ENCODE results near the gene HOXD8.

The HOXD8 gene

DNA sequence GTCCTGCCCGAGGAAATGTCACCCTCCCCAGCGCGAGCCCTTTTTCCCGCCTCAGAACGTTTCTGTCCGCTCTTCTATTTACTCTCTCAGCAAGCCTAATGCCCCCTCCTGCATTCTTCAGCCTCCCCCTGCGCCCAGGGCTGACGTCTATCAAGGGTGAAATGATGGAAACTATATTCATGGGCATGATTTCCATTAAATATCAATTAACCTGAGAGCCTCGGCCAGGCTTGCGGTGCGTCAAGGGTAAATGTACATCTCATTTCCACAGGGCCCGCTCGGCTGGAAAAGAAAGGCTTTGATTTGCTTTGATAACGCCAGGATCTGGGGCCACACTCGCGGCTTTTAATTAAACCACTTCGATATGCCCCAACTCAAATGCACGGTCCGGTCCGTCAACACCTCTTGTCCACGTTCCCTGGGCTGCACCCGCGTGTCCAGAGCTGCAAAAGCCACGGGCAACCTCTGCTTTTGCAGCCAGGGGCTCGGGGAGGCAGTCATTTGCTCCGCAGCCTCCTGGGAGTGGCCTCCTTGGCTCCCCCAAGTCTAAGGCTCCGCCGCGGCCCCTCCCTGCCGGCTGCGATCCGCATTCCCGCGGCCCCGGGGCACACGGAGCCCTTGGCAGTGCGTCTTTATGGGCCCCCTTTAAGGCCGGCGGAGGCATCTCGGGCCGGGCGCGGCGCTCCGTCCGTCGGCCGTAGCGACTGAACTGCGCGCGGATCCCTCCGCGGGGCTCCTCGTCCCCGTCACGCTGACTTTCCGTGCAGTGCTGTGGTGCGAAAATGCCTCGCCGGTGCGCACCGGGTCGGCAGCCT, at the start of gene HOXD8:
HOXD8 (plus strand) TSS at position 724 of the 815 bp plus-strand sequence. CDS start 662 bp downstream, outside the sequence.
- peak; percentile 66 for DNase-seq

DNA sequence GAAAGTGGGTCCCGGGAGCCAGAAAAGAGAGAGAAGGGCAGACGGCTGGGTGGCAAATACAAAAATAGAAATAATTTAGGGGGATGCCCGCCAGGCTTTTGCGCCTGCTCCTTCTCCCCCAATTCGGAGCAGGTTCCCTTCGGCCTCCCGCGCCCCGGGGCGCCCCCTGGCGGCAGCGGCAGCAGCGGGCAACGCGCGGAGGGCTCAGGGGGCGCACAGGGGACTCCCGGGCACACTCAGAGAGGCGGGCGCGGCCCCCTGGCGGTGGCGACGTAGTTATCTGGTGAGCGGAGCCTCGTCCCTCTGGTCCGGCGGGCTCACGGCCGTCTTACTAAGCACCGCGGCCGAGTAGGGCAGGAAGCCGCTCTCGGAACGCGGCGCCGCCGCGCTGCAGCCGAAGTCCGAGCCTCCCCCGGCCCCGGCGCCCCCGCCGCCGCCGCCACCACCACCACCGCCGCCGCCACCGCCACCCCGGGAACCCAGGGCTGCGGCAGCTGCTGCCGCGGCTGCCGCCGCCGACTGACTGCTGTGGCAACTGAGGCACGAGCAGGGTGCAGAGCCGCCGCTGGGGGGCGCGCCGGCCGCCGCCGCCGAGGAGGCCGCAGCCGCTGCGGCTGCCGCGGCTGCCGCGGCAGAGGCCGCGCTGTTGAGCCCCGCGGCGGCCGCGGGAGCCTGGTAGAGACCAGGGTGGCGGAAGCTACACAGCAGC, 49.5 kb upstream of the HOXD8 start:
- peak; percentile 60 for DNase-seq

DNA sequence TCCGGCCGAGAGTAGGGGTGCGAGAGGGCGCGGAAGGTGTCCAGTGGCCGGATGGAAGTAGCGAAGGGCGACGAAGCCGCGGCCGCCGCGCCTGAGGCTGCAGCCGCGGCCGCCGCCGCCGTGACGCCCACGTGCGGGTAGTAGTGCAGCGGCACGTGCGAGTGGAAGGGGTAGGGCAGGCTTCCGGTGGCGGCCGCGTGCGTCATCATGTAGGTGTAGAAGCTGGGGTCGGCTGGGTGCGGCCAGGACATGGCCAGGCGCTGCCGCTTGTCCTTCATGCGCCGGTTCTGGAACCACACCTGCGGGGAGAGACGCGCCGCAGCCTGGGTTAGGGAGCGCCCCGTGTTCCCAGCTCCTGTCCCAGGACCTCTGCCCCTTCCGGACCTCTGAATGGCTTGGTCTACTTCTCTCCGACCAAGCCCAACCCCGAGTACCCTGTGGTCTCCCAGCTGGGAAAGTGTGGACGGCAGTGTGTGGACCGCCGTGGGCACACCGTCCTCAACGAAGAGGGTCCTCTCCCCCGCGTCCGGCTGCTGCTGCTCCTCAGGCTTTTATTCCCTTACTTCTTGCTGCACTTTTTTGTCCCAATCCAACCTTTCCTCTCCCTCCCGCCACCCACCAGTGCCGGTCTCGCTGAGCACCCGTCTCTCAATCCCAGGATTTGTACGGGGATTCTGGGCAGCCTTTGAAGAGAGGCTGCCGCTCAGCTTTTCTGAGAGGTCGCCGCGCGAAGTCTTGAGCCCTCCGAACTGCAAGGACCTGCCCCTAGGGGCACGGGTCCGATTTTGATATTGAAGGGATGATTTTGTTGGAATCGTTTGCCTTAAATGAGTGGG, 48.7 kb upstream of the HOXD8 start:
- DNase-seq = peak; percentile 58

DNA sequence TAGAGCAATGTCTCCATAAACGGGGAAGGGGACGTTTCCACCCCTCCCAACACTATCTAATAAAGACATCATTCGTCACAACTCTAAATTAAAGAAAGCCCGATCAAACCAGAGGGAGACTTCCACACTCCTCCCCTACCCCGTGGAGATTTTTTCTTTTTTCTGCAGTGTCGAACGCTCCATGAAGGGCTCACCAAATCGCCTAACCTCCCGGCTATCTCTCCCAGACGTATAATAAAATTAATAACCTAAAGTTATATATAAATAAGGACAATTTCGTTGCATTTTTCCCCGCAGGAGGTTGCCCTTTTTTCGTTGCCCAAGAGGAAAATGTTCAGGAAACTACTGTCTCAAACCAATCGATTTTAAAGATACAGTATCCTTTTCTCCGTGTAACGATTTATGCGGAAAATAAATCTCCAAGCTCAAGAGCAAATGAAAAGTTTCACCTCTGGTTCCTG, 48.1 kb upstream of the HOXD8 start:
- no peak for DNase-seq

DNA sequence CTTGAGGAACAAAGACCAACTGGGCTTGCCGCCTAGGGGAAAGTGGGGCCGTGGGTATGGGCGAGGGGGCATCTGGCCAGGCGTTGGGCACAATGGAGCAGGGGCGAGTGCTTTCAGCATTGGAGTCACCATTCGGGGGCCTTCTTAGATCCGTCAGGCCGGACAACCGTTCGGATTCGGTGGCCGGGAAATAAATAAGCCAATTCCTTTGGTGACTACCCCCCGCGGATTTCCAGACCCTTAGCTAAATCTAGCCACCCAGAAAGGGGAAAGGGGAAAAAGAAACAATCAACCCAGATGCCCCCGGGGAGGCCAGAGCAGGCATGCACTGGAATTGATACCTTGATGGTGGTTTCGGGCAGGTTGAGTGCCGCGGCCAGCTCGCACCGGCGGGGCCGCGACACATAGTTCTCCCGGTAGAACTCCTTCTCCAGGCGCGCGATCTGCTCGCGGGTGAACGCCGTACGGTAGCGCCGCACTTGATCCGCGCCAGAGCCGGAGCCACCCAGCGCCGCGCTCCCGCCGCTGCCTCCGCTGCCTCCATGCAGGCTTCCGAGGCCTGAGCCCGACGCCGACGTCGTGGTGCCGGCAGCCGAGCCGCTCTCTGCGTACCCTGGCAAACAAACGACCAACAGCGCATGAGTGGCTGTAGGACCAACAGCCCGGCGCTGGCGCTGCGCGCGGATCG, 47.5 kb upstream of the HOXD8 start:
- DNase-seq = peak; percentile 57

DNA sequence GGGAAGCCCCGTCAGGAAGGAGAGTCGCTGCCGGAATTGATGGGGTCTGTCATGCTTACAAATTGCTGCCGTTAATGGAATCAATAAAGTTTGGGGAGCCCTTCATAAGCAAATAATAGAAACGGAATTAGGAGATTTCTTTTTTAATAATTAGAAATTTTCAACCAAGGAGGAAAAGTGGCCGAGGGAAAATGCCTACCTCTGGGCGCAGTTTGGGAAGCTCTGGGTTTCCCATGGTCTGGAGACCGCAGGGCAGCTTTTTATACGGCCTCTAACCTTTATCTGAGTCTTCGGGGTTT, 47.0 kb upstream of the HOXD8 start:
- no peak for DNase-seq

DNA sequence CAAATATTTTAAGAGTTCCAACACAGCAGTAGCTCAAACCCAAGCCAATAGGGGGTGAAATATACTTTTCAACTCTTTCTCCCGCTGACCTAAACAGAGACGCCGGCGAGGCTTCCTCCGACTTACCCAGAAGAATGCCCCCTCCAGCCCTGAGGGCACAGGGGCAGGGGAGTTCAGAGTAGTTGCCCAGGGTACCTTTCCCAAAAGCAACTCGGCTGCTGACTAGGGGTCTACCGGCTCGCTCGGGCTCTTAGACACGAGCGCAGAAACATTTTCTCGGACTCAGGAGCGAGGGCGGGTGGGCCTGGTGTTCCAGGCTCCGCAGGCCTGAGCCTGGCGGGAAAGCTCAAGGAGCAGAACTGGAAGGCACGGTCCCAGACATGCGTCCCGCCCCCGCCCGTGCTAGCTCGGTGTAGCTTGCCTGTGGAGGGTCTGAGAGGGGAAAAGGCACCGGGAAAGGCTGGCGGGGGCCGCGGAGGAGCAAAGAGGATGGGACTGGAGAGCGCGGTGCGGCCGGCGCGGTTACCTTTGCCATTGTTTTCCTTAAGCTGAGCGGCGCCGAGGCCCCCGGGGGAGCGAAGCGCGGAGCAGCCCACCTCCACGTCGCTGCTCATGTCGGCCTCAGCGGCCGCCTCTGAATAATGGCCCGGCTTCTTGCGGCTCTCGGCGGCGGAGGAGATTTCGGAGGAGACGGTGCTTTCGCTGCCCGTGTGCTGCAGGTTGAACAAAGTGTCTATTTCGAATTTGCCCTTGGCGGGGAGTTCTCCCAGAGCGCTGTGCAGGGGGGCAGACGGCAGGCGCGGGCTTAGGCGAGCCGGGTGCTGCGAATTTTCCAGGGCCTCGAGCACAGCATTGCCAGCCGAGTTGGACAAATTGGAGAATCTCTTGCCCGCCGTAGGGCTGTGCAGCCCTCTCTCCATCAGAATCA, 46.4 kb upstream of the HOXD8 start:
- no peak for DNase-seq

DNA sequence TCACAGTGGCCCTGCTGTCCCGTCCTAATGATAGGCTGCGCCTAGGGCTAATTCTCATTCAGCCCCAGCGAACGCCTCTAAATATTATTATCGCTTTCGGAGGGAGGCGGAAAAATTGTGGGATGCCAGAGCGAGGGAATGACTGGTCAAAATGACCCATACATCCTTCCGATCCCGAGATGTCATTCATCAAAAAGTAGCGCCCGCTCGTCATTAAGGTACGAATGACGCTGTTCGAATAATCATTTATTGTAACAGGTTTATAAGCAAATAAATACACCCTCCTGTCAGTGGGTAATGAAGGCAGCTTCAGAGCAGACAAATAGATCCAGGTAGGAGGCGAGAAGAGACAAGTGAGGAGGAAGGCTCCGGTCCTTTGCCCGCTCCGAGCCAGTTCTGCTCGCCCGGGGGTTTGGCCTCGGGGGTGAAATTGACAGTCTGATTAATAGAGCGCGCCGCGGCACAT, 45.7 kb upstream of the HOXD8 start, which contains the start of gene EVX2:
EVX2 (minus strand) TSS at position 167 of the 466 bp plus-strand sequence. CDS start 186 bp downstream, outside the sequence.
- DNase-seq = no peak

DNA sequence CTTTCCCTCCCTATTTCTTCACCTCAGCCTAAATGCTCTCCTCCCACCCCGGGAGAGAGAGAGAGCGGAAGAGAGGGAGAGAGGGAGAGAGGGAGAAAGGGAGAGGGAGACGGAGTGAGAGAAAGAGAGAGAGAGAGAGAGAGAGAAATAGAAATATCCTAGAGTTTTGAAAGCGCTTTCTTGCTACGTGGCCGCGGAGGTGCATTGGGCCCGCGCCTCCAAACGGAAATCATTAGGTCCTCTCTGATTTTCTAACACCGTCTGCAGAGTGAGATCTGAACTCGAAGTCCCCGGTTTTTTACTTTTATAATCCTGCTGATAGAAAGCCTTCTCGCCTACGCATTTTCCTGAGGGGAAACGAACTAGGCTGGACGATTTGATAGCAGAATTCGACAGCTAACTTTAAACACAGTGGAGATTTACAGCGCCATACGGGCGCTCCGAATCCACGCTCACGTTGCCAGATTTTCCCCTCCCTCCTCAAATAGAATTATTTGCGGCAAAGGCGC, 44.8 kb upstream of the HOXD8 start:
- no peak for DNase-seq

DNA sequence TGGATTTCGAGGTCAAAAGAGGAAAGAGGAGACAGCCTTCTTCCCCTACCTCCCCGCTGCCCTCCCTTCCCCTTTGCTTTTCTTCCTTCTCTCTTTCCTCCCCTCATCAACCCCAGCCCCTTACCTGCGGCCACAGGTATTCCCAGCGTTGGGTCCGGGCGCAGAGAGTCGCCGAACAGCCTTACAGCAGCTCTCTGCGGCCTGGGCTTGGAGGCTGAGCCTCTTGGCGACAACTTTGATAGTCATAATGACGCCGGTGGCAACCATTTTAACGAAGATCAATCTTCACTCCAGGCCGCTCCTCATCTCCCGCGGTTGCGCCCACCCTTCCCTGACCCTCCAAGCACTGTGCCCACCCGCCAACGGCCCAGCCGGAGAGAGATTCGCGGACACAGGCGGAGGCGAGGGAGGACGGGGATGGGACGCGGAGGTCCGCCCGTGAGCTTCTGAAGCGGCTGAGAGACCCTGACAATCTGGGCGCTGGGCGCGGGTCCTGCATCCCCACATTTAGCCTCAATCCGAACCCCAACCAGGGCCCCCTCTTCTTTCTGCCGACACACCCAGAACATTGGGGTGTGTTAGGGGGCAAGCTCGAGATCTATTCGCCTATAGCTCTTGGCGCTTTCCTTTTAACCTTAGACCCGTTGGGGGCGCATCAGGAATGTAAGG, 44.3 kb upstream of the HOXD8 start:
- DNase-seq = peak; percentile 55

DNA sequence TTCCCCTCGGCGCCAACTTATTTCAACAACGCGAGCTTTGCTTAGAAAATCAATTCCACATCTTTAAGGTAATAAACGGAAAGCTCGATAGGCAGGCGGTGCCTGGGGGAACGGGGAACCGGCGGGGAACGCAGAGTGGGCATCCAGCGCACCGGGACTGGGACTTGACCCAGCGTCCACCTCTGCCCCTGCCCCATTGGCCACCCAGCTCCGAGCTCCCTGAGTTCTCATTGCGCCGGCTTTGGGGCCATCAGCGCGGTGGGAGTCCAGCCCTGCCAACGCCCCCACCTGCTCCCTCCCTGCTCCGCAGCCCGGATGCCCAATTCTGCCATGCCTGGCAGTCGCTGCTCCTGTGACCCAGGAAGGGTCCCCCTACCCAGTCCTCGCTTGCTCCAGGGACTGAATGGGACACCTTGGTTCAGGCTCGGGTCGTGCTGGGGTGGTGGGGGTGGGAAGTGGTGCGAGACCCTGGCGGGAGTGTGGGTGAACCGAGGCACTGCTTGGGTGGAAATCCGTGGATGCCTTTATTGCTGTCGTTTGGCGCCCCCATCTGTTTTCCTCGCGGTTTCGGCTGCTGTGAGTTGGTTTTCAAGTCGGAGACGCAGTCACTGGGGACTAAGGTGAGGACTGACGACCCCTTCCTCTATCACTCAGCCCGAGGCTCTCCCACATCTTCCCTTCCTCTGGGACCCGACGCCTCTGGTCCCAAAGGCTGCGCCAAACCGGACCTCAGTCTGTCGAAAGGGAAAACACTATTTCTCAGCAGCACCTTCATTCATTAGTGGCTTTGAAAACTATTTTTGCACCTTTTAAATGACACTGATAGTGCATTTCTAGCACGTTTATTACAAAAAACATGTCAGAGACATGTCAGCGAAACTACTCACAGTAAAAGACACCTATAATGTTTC, 43.4 kb upstream of the HOXD8 start:
- peak; percentile 52 for DNase-seq

DNA sequence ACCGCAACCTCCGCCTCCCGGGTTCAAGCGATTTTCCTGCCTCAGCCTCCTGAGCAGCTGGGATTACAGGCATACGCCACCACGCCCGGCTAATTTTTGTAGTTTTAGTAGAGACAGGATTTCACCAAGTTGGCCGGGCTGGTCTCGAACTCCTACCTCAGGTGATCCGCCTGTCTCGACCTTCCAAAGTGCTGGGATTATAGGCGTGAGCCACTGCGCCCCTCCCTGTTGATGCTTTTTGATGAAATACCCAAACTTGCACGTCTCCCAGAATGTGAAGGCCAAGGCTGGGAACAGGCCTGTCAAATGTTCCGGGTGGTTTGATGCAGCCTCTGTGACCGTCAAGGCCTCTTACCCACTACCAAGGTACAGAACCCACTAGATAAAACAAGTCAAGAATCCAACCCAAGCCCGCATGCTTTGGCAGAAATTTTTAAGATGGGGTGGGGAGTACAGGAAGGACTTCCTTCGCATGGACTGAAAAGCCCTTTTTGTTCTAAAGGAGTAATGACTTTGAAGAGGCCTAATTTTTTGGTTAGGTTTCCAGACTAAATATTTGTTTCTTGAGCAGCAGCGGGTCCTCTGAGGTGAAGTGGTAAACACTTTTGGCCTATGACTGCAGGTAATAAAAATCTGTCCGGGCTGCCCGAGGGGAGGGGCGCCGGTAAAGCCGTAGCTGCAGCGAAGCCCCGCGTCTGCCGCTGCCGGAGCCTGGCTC, 42.0 kb upstream of the HOXD8 start:
- no peak for DNase-seq

DNA sequence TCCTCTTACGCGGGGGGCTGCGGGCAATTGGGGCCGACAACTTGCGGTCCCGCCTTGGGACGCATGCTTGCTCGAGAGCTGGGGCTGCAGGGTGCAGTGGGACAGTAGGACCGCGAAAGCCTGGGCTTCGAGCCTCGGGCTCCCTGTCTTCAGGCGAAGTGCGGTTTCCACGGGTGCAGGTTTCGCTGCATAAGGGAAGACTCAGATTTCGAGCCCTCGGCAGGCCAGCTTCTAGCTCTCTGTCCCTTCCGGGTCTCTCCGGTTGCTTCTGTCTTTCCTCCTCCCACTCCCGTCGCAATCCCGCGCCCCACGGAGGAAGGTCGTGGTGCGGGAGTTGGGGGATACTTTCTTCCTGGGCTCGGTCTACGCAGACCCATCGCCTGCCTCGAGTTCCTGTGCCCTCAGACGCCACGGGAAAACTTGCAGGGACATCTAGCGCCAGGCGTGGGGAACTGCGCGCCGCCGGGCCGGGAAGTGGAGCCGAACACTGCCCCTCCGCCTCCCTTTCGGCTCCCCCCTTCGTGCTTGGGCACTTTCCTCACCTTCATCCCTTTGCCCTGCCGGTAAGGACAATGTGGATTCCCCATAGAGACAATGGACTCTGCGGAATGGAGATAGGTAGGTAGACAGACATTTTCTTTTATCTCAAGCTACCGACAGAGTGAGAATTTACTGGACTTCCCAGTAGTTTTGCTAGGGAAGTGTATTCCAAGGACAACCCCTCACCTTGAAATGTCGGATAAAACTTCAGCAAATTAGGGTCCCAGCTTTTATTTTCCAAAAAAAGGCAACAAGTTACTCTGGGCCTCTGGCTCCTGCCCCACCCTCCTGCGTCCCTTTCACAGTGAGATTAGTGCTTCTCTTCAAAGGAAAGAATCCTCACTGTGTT, 41.2 kb upstream of the HOXD8 start:
- peak; percentile 63 for DNase-seq

DNA sequence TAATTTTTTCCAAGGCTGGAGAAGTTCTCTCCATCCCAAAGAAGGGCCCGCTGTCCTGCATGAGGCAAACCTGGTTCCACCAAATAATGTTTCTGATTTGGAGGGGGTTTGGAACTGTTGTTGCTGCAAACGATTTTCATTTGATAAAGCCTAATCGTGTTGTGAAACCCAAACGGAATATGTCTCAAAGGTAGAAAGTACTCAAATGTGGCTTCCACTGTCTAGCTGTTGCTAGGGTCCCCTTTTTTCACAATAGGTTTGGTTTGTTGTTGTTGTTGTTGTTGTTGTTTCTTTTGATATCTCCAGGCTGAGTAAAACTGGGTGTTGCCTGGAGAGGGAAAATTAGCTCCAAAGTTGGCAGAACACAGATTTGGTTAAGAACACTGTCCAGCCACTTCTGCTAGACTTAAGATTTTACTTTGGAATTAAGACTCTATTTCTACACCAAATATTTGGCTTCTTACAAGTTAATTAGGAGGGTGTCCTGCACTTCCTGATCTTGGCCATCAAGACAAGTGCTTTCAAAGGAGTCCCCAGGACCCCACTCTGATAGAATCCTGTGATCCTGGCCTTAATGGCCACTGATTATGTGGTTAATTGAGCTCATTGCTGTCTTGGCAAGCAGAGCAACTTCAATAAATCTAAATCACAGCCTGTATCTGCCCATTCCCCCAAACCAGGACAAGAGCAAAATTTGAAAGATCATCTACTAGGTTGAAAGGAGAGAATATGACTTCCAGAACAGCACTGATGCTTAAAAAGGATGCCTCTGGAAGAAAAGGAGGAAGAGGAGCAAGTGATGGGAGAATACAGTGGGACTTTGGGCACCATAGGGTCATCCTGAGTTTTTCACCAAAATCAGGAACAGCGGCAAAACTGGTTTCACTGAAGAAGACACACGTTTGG, 40.3 kb upstream of the HOXD8 start:
- no peak for DNase-seq

DNA sequence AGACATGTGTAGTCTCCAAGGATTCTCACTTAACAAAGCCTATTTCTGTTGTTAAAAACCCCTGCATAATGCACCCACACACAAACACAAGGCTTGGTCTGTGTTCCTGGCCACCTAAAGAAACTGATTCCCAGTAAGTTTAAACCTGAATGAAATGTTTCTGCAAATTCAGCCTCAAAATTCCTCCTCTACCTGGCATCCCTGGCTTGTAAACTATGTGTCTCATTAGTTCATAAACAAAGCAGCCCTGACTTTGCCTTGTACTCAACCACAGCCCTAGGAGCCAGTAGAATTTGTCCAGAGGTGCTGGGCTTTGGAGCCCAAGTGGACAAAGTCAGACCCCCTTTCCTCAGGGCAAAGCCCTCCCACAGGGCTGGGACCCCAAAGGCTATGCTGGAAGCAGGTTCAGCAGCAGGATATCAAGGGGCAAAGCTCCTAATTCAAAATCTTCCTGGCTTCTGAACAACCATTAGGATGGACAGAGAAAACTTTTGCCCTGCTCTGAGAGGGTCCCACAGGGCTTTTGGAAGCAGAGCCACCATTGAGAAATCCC, 39.6 kb upstream of the HOXD8 start:
- no peak for DNase-seq

DNA sequence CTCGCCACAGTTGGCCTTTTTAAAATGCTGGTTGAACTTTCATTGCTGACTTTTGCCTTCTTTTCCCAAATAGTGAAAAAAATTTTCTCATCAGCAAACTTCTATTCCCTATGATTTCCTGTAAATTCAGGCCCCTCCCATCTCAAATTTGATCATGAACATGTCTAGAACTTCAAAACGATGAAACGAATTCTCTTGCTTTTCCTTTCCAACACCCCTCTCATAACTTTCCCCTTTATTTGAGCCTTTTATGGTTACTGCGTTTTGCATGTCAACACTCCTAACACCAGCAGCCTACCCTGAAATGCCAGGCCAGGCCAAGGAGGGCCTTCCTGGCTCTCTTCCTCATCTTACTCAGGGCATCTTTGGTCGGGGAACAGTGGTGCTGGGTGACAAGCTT, 38.6 kb upstream of the HOXD8 start:
- no peak for DNase-seq

All from activated CD8-positive, alpha-beta memory T cell treated with anti-CD3 and anti-CD28 coated beads for 24 hours (primary cell).